ENCODE results near the gene SASH1.
A peak's percentile ranks its signal among the peaks of the same experiment; 100 is the strongest.

SASH1 gene

GRCh38 chr6:148509119-148509799 lies 166.6 kb downstream of the SASH1 start:
- no peak for TF ChIP-seq CTCF (IDR thresholded peaks at IDR 0.05; ENCODE audit: insufficient read depth, low read depth, low read length, missing control alignments)
- H3K4me3 ChIP-seq (ENCODE audit: low read length) = no peak overlapping the region
- no peak for DNase-seq (ENCODE audit: low read depth)

- TF ChIP-seq CTCF (IDR thresholded peaks at IDR 0.05; ENCODE audit: insufficient read depth, low read depth, low read length, missing control alignments) = no peak
- H3K4me3 ChIP-seq (ENCODE audit: low read length) = no peak overlapping the region
- DNase-seq (ENCODE audit: low read depth) = peak; percentile 68
These were observed 167.4 kb downstream of the SASH1 start for GRCh38 chr6:148509800-148510581.

GRCh38 chr6:148513145-148514071 lies 170.8 kb downstream of the SASH1 start:
- DNase-seq (ENCODE audit: low read depth) = no peak
- H3K4me3 ChIP-seq (ENCODE audit: low read length) = no peak overlapping the region
- TF ChIP-seq CTCF (IDR thresholded peaks at IDR 0.05; ENCODE audit: insufficient read depth, low read depth, low read length, missing control alignments) = no peak

- no peak for TF ChIP-seq CTCF (IDR thresholded peaks at IDR 0.05; ENCODE audit: insufficient read depth, low read depth, low read length, missing control alignments)
- H3K4me3 ChIP-seq (ENCODE audit: low read length) = no peak overlapping the region
- no peak for DNase-seq (ENCODE audit: low read depth)
These were observed 171.6 kb downstream of the SASH1 start for GRCh38 chr6:148514091-148514845.

GRCh38 chr6:148516217-148516616 lies 173.6 kb downstream of the SASH1 start:
- no peak for TF ChIP-seq CTCF (IDR thresholded peaks at IDR 0.05; ENCODE audit: insufficient read depth, low read depth, low read length, missing control alignments)
- H3K4me3 ChIP-seq (ENCODE audit: low read length) = no peak overlapping the region
- DNase-seq (ENCODE audit: low read depth) = peak; percentile 73

GRCh38 chr6:148516617-148517016 lies 174.0 kb downstream of the SASH1 start:
- H3K4me3 ChIP-seq (ENCODE audit: low read length) = no peak overlapping the region
- TF ChIP-seq CTCF (IDR thresholded peaks at IDR 0.05; ENCODE audit: insufficient read depth, low read depth, low read length, missing control alignments) = no peak
- DNase-seq (ENCODE audit: low read depth) = no peak
